ENCODE measurements around the gene XRCC2.

DNA sequence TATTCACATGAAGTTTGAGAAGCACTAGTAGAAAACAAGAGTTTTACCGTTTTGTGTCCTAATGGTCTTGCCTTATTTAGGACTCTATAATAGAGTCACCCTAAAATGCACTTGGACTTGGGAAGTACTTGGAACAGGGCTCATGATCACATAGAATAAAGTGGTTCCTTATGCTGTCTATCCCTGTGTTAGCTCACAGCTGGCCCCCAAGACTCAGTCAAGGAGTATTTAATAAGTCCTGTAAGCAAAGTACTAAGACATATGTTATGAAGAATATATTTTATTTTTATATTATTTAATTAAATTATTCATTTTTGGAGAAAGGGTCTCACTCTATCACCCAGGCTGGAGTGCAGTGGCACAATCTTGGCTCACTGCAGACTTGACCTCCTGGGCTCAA, 54.5 kb downstream of the XRCC2 start:
- TF ChIP-seq, protein P1, sequence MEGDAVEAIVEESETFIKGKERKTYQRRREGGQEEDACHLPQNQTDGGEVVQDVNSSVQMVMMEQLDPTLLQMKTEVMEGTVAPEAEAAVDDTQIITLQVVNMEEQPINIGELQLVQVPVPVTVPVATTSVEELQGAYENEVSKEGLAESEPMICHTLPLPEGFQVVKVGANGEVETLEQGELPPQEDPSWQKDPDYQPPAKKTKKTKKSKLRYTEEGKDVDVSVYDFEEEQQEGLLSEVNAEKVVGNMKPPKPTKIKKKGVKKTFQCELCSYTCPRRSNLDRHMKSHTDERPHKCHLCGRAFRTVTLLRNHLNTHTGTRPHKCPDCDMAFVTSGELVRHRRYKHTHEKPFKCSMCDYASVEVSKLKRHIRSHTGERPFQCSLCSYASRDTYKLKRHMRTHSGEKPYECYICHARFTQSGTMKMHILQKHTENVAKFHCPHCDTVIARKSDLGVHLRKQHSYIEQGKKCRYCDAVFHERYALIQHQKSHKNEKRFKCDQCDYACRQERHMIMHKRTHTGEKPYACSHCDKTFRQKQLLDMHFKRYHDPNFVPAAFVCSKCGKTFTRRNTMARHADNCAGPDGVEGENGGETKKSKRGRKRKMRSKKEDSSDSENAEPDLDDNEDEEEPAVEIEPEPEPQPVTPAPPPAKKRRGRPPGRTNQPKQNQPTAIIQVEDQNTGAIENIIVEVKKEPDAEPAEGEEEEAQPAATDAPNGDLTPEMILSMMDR (IDR thresholded peaks at IDR 0.05), result no peak
- TF ChIP-seq POLR2A (IDR thresholded peaks at IDR 0.05) (no peak), POLR2AphosphoS5 (IDR thresholded peaks at IDR 0.05) (no peak)
